AG08395 (cell line): Measurements from ENCODE around the gene CCDC82.
A peak's percentile ranks its signal among the peaks of the same experiment; 100 is the strongest.

Experiments used
- DNase-seq: peaks from one replicate; pipeline ENCODE4 v3.0.0; 2012; ENCODE audit warnings: mixed read lengths, low spot score

The CCDC82 gene

GRCh38 chr11:96306933-96307775 is 82.6 kb downstream of the CCDC82 start:
- DNase-seq: peak; percentile 87

DNA sequence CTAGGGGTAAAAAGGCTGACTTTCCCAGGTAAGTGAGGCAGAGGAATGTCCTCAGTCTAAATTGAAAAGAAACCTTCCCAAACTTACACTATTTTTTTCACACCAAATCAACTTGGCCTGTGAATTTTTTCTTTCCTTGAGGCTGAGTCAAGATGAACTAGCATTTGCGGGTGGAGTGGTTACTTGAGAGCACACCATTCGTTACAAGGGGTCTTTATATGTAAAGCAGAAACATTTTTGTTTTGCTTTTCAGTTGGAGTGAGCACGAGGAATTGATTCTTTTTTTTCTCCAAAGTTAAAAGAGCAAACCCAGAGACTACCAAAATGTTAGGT is 83.1 kb downstream of the CCDC82 start:
- no peak for DNase-seq

DNA sequence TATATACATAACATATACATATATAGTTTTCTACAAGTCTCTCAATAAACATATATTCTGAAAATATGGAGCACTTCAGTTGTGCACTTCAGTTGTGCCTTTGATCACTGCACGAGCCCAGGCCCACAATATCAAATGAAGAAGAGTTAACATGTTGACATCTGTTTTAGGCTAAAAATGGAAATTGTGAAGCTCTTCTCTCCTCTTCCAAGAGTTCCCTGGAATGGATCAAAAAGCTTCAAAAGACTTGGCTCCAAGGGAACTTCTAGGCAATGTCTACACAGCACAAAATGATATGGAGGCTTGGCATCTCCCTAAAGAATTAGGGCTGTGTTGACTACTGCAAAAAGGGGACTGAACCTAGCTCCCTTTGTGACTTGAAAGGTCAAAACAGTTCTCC is 83.6 kb downstream of the CCDC82 start:
- DNase-seq: no peak

GRCh38 chr11:96303980-96304379 is 85.7 kb downstream of the CCDC82 start:
- DNase-seq: no peak

GRCh38 chr11:96303064-96303463 is 86.6 kb downstream of the CCDC82 start:
- DNase-seq: peak; percentile 33
